ENCODE results near the gene SDK1. TPM values are rescaled to one million over a fixed set of nuclear protein-coding genes. Genes with fewer than 3 reads are reported as not detected.

Gene SDK1
- total RNA-seq, 1 donor: 0.27 TPM

GRCh38 chr7:3991731-3992231, 690.7 kb downstream of the SDK1 start:
- DNase-seq (ENCODE audit: low read depth): no peak
- H3K4me3 ChIP-seq (ENCODE audit: low read depth, low read length): no peak overlapping the region
- no peak for TF ChIP-seq CTCF (IDR thresholded peaks at IDR 0.05; ENCODE audit: insufficient read depth, low read length)

GRCh38 chr7:3992841-3993240, 691.8 kb downstream of the SDK1 start:
- no peak overlapping the region for H3K4me3 ChIP-seq (ENCODE audit: low read depth, low read length)
- TF ChIP-seq CTCF (IDR thresholded peaks at IDR 0.05; ENCODE audit: insufficient read depth, low read length): no peak
- DNase-seq (ENCODE audit: low read depth): no peak

- no peak for DNase-seq (ENCODE audit: low read depth)
- no peak for TF ChIP-seq CTCF (IDR thresholded peaks at IDR 0.05; ENCODE audit: insufficient read depth, low read length)
- H3K4me3 ChIP-seq (ENCODE audit: low read depth, low read length): no peak overlapping the region
Measured at GRCh38 chr7:3994764-3995163, 693.7 kb downstream of the SDK1 start.

- TF ChIP-seq CTCF (IDR thresholded peaks at IDR 0.05; ENCODE audit: insufficient read depth, low read length): no peak
- H3K4me3 ChIP-seq (ENCODE audit: low read depth, low read length): no peak overlapping the region
- no peak for DNase-seq (ENCODE audit: low read depth)
Measured at GRCh38 chr7:3995187-3995586, 694.1 kb downstream of the SDK1 start.

GRCh38 chr7:3998060-3998459, 697.0 kb downstream of the SDK1 start:
- no peak overlapping the region for H3K4me3 ChIP-seq (ENCODE audit: low read depth, low read length)
- DNase-seq (ENCODE audit: low read depth): no peak
- no peak for TF ChIP-seq CTCF (IDR thresholded peaks at IDR 0.05; ENCODE audit: insufficient read depth, low read length)

GRCh38 chr7:4000139-4000538, 699.1 kb downstream of the SDK1 start:
- DNase-seq (ENCODE audit: low read depth): no peak
- TF ChIP-seq CTCF (IDR thresholded peaks at IDR 0.05; ENCODE audit: insufficient read depth, low read length): no peak
- H3K4me3 ChIP-seq (ENCODE audit: low read depth, low read length): no peak overlapping the region

- no peak for TF ChIP-seq CTCF (IDR thresholded peaks at IDR 0.05; ENCODE audit: insufficient read depth, low read length)
- H3K4me3 ChIP-seq (ENCODE audit: low read depth, low read length): no peak overlapping the region
- DNase-seq (ENCODE audit: low read depth): no peak
Measured at GRCh38 chr7:4000934-4001333, 699.9 kb downstream of the SDK1 start.

All from fibroblast of the aortic adventitia (primary cell).